CD4-positive, alpha-beta T cell treated with Interleukin-12 subunit alpha and Interleukin-12 subunit beta, for 1 hour (primary cell): ENCODE results near the gene ESRRG.

Experiments
- DNase-seq: peaks from one replicate; pipeline ENCODE4 v3.0.0-alpha.2; 2020

Gene ESRRG

GRCh38 chr1:216499581-216500272 is 223.5 kb downstream of the ESRRG start:
- no peak for DNase-seq

DNA sequence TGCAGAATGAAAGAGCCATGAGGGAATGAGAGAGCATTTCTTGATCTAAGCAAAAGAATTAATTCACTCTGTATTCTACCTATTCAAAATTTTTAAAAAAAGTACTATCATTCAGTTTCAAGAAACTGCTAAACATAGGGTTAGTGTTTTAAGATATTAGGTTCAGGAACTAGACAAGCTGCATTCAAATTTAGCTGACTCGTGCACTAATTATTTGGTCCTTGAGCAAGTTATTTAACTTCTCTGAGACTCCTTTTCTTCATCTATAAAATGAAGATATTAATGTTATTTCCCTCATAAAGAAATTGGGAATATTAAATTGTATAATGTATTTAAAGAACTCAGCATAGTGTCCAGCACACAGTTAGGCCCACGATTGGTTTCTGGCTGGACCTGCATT is 225.0 kb downstream of the ESRRG start:
- DNase-seq: no peak

- no peak for DNase-seq
These were observed 238.2 kb downstream of the ESRRG start for GRCh38 chr1:216485042-216485441.

DNA sequence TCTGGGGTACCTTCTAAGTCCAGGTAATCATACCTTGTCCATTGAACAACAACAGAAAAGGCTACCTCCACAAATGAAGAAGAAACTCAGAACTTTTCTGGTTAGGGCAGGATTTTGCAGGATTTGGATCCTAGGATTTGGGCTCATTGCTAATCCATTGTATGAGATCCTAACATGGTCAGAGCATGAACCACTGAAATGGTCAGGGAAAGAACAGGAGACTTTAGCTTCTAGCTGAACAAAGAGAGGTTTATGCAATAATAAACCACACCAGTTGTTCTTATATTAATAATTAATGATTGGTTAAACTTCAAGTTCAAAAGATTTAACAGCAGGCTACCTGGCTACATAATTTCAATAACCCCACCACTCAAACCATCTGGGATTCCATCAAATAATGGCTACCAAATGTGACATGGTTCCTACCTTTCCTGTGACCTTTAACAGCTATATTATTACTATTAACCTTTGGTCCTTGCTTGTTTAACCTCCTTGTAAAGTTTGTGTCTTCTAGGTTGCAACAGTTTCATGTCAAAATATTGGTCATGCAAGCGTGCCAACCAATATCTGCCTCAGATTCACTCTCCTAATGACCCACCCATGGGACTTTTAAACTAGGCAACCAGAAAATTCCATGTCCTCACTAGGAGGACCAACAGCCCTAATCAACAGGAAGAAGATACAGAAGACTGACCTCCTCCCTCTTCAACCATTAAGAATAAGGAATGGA is 239.4 kb downstream of the ESRRG start:
- DNase-seq: no peak

DNA sequence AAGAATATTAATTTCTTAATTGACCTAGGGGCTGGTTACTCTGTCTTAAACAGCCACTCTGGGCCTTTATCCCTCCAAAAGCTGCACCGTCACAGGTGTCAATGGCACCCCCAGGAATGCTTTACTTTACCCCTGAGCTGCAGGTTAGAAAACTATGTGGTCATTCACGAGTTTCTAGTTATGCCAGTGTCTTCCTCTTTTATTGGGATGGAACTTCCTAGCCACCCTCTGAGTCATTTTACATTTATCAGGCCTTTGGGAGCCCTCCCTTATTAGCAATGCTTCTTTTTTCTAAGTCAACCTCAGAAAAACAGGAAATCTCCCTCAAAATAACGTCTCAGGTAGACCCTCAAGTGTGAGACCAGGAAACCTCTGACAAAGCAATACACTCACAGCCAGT is 240.6 kb downstream of the ESRRG start:
- DNase-seq: no peak

- DNase-seq: no peak
These were observed 245.0 kb downstream of the ESRRG start for GRCh38 chr1:216478238-216478637.

DNA sequence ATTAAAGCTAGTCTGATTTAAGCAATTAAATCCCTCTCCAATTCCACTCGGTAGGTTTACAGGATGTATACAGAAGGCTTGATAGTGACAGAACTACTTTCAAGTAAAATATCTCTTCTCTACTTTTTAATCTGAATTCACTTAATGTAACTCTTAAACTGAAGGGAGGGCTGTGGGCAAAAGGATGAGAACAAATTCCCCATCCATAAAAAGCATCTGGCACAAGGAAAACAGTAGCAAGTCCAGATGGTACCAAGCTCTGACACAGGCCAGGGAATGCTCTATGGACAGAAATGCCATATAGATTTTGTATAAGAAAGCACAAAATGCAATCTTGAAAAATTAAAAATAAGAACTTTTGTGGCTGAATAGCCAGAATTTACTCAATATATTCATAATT is 246.9 kb downstream of the ESRRG start:
- DNase-seq: no peak

GRCh38 chr1:216475659-216476276 is 247.5 kb downstream of the ESRRG start:
- no peak for DNase-seq

- DNase-seq: no peak
These were observed 256.9 kb downstream of the ESRRG start for GRCh38 chr1:216466162-216466801.

DNA sequence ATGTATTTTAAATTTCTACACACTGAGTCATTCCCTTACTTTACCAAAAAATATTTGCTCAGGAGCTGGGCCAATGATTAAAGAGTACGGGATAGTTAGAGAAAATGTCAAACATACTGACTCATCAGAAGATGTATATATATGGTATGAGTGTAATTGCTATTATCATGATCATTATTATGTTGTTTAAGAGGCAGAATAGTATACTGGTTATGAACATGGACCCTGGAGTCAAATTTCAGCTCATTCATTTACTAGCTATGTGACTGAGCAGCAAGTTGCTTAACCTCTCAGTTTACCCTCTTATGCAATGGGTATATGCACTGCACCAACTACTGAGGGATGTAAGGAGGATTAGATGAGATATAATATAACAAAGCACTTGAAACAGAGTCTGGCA is 258.7 kb downstream of the ESRRG start:
- DNase-seq: no peak

- DNase-seq: no peak
These were observed 261.0 kb downstream of the ESRRG start for GRCh38 chr1:216462066-216462775.

GRCh38 chr1:216461466-216461865 is 261.8 kb downstream of the ESRRG start:
- no peak for DNase-seq

- DNase-seq: no peak
These were observed 263.5 kb downstream of the ESRRG start for GRCh38 chr1:216459651-216460207.

GRCh38 chr1:216458812-216459211 is 264.4 kb downstream of the ESRRG start:
- DNase-seq: no peak

DNA sequence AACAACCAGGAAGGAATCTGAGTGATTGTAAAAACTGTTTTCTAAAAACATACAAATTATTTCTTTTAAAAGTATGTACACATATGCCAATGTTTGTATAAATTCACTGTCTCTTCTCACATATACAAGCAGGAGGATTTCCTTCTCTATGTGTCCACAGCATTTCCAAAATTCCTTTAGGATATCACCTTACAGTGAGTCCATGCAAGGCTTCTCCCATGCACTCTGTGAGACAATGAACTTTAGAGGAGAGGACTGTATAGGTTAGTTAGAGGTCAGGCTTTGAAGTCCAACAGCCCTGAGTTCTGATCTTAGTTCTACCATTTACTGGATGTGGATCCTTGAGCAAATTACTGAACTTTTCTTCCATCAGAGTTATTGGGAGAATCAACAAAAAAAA is 265.9 kb downstream of the ESRRG start:
- no peak for DNase-seq

DNA sequence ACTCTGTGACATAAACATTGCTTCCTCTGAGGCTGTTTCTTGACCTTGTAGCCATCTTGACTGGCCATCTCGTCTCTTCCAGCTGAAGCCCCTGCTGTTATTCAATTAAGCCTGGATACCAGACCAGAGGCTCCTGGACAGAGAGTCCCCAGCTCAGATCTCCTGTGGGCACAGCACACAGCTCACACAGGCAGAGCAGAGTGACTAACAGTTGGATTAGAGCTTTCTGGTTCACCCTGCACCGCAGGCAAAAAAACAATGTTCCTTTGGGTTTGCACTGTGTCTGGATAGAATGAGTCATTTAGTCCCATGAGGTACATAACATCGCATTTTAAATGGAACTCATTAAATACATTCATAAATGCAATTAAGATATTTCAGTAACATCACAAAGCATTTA is 266.5 kb downstream of the ESRRG start:
- no peak for DNase-seq

- no peak for DNase-seq
These were observed 269.5 kb downstream of the ESRRG start for GRCh38 chr1:216453777-216454176.
